MCF 10A (cell line): ENCODE measurements around the gene SMR3A. TPM values are rescaled to one million over a fixed set of nuclear protein-coding genes. Genes with fewer than 3 reads are reported as not detected.

ENCODE experiments used
- BruUV-seq: library from RNA; stranded (reverse); fragments of 400-500 nt; replicated peaks from 2 replicates; lab custom pipeline; 2021; lab: Mats Ljungman, UMichigan
- CTCF ChIA-PET: fragments of 300-600 bp; sonication (Branson Sonifier 250); formaldehyde crosslinking; extraction: SDS; loops from one replicate; lab custom pipeline; 2021; ENCODE audit warnings: antibody characterized with exemption, inconsistent platforms; lab: Yijun Ruan, JAX
- POLR2A ChIA-PET: fragments of 300-600, 350-650 bp; sonication (Branson Sonifier 250); formaldehyde crosslinking; extraction: SDS; loops from one replicate; lab custom pipeline; 2020; ENCODE audit warnings: antibody characterized with exemption, inconsistent platforms; lab: Yijun Ruan, JAX
- DNase-seq: peaks from one replicate; pipeline ENCODE4 v3.0.0-alpha.2; 2018; ENCODE audit not compliant: unreplicated experiment
- H3K27ac Mint-ChIP-seq: one replicate; pipeline ENCODE4 v1.8.0; 2022; ENCODE audit warnings: mild to moderate bottlenecking, low read depth, mixed read lengths; ENCODE audit not compliant: unreplicated experiment
- H3K27me3 Mint-ChIP-seq: one replicate; pipeline ENCODE4 v1.8.0; 2022; ENCODE audit warnings: mixed read lengths; ENCODE audit not compliant: insufficient read depth, unreplicated experiment
- H3K36me3 Mint-ChIP-seq: one replicate; pipeline ENCODE4 v1.8.0; 2022; ENCODE audit warnings: mild to moderate bottlenecking, moderate library complexity, mixed read lengths; ENCODE audit not compliant: insufficient read depth, unreplicated experiment
- H3K4me1 Mint-ChIP-seq: one replicate; pipeline ENCODE4 v1.8.0; 2022; ENCODE audit warnings: mixed read lengths; ENCODE audit not compliant: insufficient read depth, unreplicated experiment
- H3K4me3 Mint-ChIP-seq: one replicate; pipeline ENCODE4 v1.8.0; 2022; ENCODE audit warnings: mild to moderate bottlenecking, moderate library complexity, mixed read lengths; ENCODE audit not compliant: unreplicated experiment
- H3K9me3 Mint-ChIP-seq: one replicate; pipeline ENCODE4 v1.8.0; 2022; ENCODE audit warnings: mixed read lengths; ENCODE audit not compliant: unreplicated experiment
- intact Hi-C: fragments of 100-400 bp; cut with micrococcal nuclease; formaldehyde crosslinking; loops from 2 replicates; pipeline ENCODE4 v1.14.1; 2022
- total RNA-seq: library from RNA; stranded (reverse); gene quantifications from 2 replicates; pipeline ENCODE4 v1.2.3, GENCODE V29; 2022
- TF ChIP-seq, protein P1 (sequence below): fragments of 200-600 bp; IDR thresholded peaks from one replicate; pipeline ENCODE4 v1.8.0; 2022; ENCODE audit warnings: antibody characterized with exemption, mild to moderate bottlenecking; ENCODE audit not compliant: unreplicated experiment

The SMR3A gene
- total RNA-seq, 1 experiment from 2014 or later: not detected

DNA sequence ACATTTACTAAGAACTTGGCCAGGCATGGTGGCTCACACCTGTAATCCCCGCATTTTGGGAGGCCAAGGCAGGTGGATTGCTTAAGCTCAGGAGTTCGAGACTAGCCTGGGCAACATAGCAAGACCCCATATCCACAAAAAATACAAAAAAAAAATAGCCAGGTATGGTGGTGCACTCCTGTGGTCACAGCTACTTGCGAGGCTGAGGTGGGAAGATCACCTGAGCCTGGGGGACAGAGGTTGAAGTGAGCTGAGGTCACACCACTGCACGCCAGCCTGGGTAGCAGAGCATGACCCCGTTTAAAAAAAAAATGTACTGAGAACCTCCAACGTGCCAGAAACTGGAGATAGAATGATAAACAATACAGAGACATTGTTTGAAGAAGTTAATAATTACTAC lies 45.2 kb downstream of the SMR3A start:
- intact Hi-C loops: no loop called here
- no peak overlapping the region for H3K4me3 Mint-ChIP-seq
- CTCF ChIA-PET: no interaction called here
- H3K27me3 Mint-ChIP-seq: no peaks in the 10 kb centered on the region
- no peaks in the 10 kb centered on the region for H3K4me1 Mint-ChIP-seq
- H3K9me3 Mint-ChIP-seq: no peaks in the 10 kb centered on the region
- H3K27ac Mint-ChIP-seq: no peak overlapping the region
- no peaks in the 10 kb centered on the region for H3K36me3 Mint-ChIP-seq
- BruUV-seq: no TSS peak
- POLR2A ChIA-PET: no interaction called here
- DNase-seq: no peak
- TF ChIP-seq, protein P1, sequence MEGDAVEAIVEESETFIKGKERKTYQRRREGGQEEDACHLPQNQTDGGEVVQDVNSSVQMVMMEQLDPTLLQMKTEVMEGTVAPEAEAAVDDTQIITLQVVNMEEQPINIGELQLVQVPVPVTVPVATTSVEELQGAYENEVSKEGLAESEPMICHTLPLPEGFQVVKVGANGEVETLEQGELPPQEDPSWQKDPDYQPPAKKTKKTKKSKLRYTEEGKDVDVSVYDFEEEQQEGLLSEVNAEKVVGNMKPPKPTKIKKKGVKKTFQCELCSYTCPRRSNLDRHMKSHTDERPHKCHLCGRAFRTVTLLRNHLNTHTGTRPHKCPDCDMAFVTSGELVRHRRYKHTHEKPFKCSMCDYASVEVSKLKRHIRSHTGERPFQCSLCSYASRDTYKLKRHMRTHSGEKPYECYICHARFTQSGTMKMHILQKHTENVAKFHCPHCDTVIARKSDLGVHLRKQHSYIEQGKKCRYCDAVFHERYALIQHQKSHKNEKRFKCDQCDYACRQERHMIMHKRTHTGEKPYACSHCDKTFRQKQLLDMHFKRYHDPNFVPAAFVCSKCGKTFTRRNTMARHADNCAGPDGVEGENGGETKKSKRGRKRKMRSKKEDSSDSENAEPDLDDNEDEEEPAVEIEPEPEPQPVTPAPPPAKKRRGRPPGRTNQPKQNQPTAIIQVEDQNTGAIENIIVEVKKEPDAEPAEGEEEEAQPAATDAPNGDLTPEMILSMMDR: no peak

Other genes with a start within 250 kb of the SMR3A start
- gene PRR27, start 206.5 kb upstream of the SMR3A start, total RNA-seq: not detected in 2 replicates
- gene ODAM, start 165.0 kb upstream of the SMR3A start, total RNA-seq: not detected in 2 replicates
- gene FDCSP, start 134.6 kb upstream of the SMR3A start, total RNA-seq: not detected in 2 replicates
- not detected in 2 replicates for gene CSN3, start 118.2 kb upstream of the SMR3A start, total RNA-seq
- gene CABS1, start 25.8 kb upstream of the SMR3A start, total RNA-seq: not detected in 2 replicates
- not detected in 2 replicates for gene SMR3B, start 22.4 kb downstream of the SMR3A start, total RNA-seq
- gene OPRPN, start 37.2 kb downstream of the SMR3A start, total RNA-seq: not detected in 2 replicates
- not detected in 2 replicates for gene MUC7, start 111.4 kb downstream of the SMR3A start, total RNA-seq
- gene AMTN, start 157.8 kb downstream of the SMR3A start, total RNA-seq: not detected in 2 replicates
- not detected in 2 replicates for gene AMBN, start 231.5 kb downstream of the SMR3A start, total RNA-seq